Stimulated activated naive CD8-positive, alpha-beta T cell treated with anti-CD3 and anti-CD28 coated beads, Interleukin-15, Interleukin-2, amounts not matched to agents 100 U/mL and 50 U/mL, for 24 hours (primary cell): Measurements from ENCODE around the gene KCTD5.

ENCODE experiments used
- ATAC-seq: fragments of 150-1000 bp; cut with Tn5 transposase; one replicate; pipeline ENCODE4 v1.10.0; 2021
- DNase-seq: peaks from one replicate; pipeline ENCODE4 v3.0.0; 2021

KCTD5 gene

GRCh38 chr16:2697401-2697948 lies 15.2 kb downstream of the KCTD5 start:
- ATAC-seq, result no peak
- DNase-seq, result no peak

- ATAC-seq (no peak), DNase-seq (no peak)
Measured at GRCh38 chr16:2698103-2698870, 16.0 kb downstream of the KCTD5 start.

- ATAC-seq (no peak), DNase-seq (no peak)
Measured at GRCh38 chr16:2698965-2699750, 16.8 kb downstream of the KCTD5 start.

- no peak for DNase-seq
- ATAC-seq, result no peak
Measured at GRCh38 chr16:2699791-2700600, 17.7 kb downstream of the KCTD5 start.

- no peak for ATAC-seq
- DNase-seq, result no peak
Measured at GRCh38 chr16:2700786-2701185, 18.5 kb downstream of the KCTD5 start.

GRCh38 chr16:2701272-2701671 lies 18.9 kb downstream of the KCTD5 start:
- DNase-seq, result no peak
- ATAC-seq, result no peak

- ATAC-seq (no peak), DNase-seq (no peak)
Measured at GRCh38 chr16:2701713-2702437, 19.6 kb downstream of the KCTD5 start.

GRCh38 chr16:2702438-2702825 lies 20.1 kb downstream of the KCTD5 start:
- no peak for ATAC-seq
- DNase-seq, result no peak

- DNase-seq, result no peak
- ATAC-seq, result no peak
Measured at GRCh38 chr16:2702871-2703745, 20.8 kb downstream of the KCTD5 start.

GRCh38 chr16:2704166-2704982 lies 22.1 kb downstream of the KCTD5 start:
- no peak for ATAC-seq
- DNase-seq, result no peak

- ATAC-seq, result no peak
- no peak for DNase-seq
Measured at GRCh38 chr16:2704983-2705275, 22.6 kb downstream of the KCTD5 start.

- ATAC-seq, result no peak
- no peak for DNase-seq
Measured at GRCh38 chr16:2705351-2705750, 23.0 kb downstream of the KCTD5 start.

GRCh38 chr16:2706085-2706484 lies 23.8 kb downstream of the KCTD5 start:
- DNase-seq, result no peak
- no peak for ATAC-seq

- no peak for DNase-seq
- no peak for ATAC-seq
Measured at GRCh38 chr16:2706611-2707311, 24.4 kb downstream of the KCTD5 start.

- DNase-seq, result no peak
- no peak for ATAC-seq
Measured at GRCh38 chr16:2707368-2708289, 25.3 kb downstream of the KCTD5 start.

GRCh38 chr16:2708290-2708639 lies 25.9 kb downstream of the KCTD5 start:
- DNase-seq (no peak), ATAC-seq (no peak)

- ATAC-seq, result no peak
- no peak for DNase-seq
Measured at GRCh38 chr16:2708955-2709587, 26.7 kb downstream of the KCTD5 start.

- DNase-seq, result no peak
- ATAC-seq, result no peak
Measured at GRCh38 chr16:2709588-2709984, 27.3 kb downstream of the KCTD5 start.
